Heart left ventricle (tissue), 16 donors: ENCODE data around the gene TRAPPC2. TPM values are rescaled to one million over a fixed set of nuclear protein-coding genes. Genes with fewer than 3 reads are reported as not detected.
A peak's percentile ranks its signal among the peaks of the same experiment; 100 is the strongest.

ENCODE experiments used
- ATAC-seq, 4 donors: fragments of 200-7000 bp; cut with Tn5 transposase; one replicate each; pipeline ENCODE4 v1.9.1; 2020 to 2022; ENCODE audit warnings: moderate library complexity in 4 of 4, mild to moderate bottlenecking in 3 of 4, moderate number of reproducible peaks in 1 of 4
- DNase-seq, 5 donors: peaks; one replicate each; pipeline ENCODE4 v3.0.0-alpha.2; 2020
- H3K27ac ChIP-seq, 12 donors: fragments of 200-600 bp; sonication (generic) in 4 of 12; one replicate each; pipeline versions ENCODE4 v1.5.0 to v1.8.0; 2016 to 2022; ENCODE audit warnings: mild to moderate bottlenecking in 2 of 12
- H3K27me3 ChIP-seq, 9 donors: fragments of 200-600 bp; sonication (generic) in 2 of 9; one replicate each; pipeline versions ENCODE4 v1.5.1 to v1.8.0; 2016 to 2022; ENCODE audit warnings: mild to moderate bottlenecking in 3 of 9
- H3K36me3 ChIP-seq, 9 donors: fragments of 200-600 bp; sonication (generic) in 2 of 9; one replicate each; pipeline versions ENCODE4 v1.5.0 to v1.8.0; 2018 to 2022; ENCODE audit warnings: mild to moderate bottlenecking in 2 of 9
- H3K4me1 ChIP-seq, 12 donors: fragments of 200-600 bp; sonication (generic) in 4 of 12; one replicate each; pipeline versions ENCODE4 v1.5.0 to v1.8.0; 2016 to 2022; ENCODE audit warnings: mild to moderate bottlenecking in 3 of 12
- H3K4me3 ChIP-seq, 12 donors: fragments of 200-600 bp; sonication (generic) in 4 of 12; one replicate each; pipeline versions ENCODE4 v1.5.0 to v1.8.0; 2017 to 2022; ENCODE audit warnings: mild to moderate bottlenecking in 9 of 12, moderate library complexity in 4 of 12
- H3K9me3 ChIP-seq, 12 donors: fragments of 200-600 bp; sonication (generic) in 4 of 12; one replicate each; pipeline versions ENCODE4 v1.5.0 to v1.8.0; 2016 to 2022; ENCODE audit warnings: mild to moderate bottlenecking in 1 of 12
- POLR2A ChIP-seq, 2 donors: fragments of 450-650 bp; IDR thresholded peaks; one replicate each; pipeline ENCODE4 v1.6.1; 2017; ENCODE audit warnings: antibody characterized with exemption in 2 of 2, mild to moderate bottlenecking in 2 of 2, moderate library complexity in 2 of 2
- WGBS, 4 donors: extraction: QIAGEN DNeasy Blood & Tissue Kit in 2 of 4; methylation state at CpG; one replicate each; pipeline versions ENCODE4 v1.1.5 to v1.1.7; 2013 to 2018; 5-methylcytosine and 5-hydroxymethylcytosine counted together
- intact Hi-C, 10 donors: fragments of 100-400 bp; cut with DNase I; formaldehyde crosslinking; loops; one replicate each; pipeline versions ENCODE4 v1.11.1 to v1.14.2; 2022
- polyA plus RNA-seq, 2 donors: library from polyadenylated mRNA; stranded (reverse); fragments of 200-250 nt; gene quantifications; one replicate each; pipeline ENCODE4 v1.2.3, GENCODE V29; 2013
- total RNA-seq, 9 donors: library from RNA; depleted of rRNA in 2 of 9; stranded (reverse); fragments of >200 nt in 2 of 9; fragmentation: NEBNext Ultra II Directional in 3 of 9; extraction: Animal tissue kit (Norgen Biotek cat#: 25700) in 3 of 9; gene quantifications; one replicate each; pipeline versions ENCODE4 v1.1.0 to v1.2.4, GENCODE V29; 2016 to 2023
- TF ChIP-seq, protein P1 (sequence below), 12 donors: fragments of 200-600 bp; sonication (generic) in 4 of 12; IDR thresholded peaks; one replicate each; pipeline versions ENCODE4 v1.5.0 to v1.8.0; 2018 to 2022; ENCODE audit warnings: antibody characterized with exemption in 12 of 12, mild to moderate bottlenecking in 5 of 12
- donor health status: ischemic (EF 13 %, LVEDD 7.1; RV severe dilation, severe dysfunction).
- donor health status: healthy with polysubstance abuse.
- donor health status: DM: no; HTN: yes; CAD: no.
- donor health status: DM: no; HTN: no; CAD: no.
- donor health status: ischemic (EF 25% LVEDD 6.9; RV normal size, moderate dysfunction).
- donor health status: ischemic (EF 25% LVEDD 5.7; RV mildly dilated, moderate dysfunction).
- donor health status: healthy.
- donor health status: DM: yes; HTN: yes; CAD: no.
- donor health status: ischemic (EF 35%, LVEDD 5.7; RV mildly dilated, moderate dysfunction).
- donor health status: nonischemic (EF 11% LVEDD 7.7; RV severe dilation, severe dysfunction).
- donor health status: DM: yes; HTN: yes; CAD: no.
- donor health status: PGD.
- donor health status: ischemic (EF 29% LVEDD 5.4; RV normal size, mild dysfunction).
- donor health status: nonischemic (EF 23%, LVEDD 6.1; RV moderate dilation, normal function).

The TRAPPC2 gene
- total and polyA plus RNA-seq, 11 donors = 3.5 to 11.1 (median 5.2) TPM

DNA sequence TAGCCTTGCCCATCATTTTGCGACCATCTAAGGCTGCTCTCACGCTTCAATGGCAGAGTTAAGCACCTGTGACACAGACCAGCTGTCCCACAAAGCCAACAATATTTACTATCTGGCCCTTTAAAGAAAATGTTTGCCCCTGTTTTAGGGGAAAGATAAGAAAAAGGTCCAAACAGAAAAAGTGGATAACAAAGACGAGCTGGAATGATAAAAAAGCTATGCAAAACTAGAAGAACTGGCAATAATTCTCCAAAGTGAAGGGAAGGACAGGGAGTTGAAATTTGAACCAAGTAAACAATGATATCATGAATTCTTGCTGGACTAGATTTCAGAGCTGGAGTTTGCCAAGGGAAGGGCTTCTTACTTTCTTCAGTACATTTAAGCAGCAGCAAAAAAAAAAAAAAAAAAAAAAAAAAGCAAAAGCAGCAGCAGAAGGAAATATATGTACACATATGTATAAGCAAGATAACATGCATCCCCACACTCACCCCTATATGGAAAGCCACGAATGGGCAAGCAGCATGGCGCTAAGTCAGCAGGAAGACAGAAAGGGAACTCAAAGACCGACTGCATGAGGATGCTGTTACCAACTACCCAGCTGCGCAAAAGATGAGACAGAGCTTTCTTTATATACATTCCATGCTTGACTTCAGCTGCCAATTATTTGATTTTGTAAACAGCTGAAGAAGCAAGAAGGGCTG lies 12.5 kb downstream of the TRAPPC2 start:
- peak overlapping the region in 1 of 12 donors; percentile 57 for H3K27ac ChIP-seq
- TF ChIP-seq, protein P1, sequence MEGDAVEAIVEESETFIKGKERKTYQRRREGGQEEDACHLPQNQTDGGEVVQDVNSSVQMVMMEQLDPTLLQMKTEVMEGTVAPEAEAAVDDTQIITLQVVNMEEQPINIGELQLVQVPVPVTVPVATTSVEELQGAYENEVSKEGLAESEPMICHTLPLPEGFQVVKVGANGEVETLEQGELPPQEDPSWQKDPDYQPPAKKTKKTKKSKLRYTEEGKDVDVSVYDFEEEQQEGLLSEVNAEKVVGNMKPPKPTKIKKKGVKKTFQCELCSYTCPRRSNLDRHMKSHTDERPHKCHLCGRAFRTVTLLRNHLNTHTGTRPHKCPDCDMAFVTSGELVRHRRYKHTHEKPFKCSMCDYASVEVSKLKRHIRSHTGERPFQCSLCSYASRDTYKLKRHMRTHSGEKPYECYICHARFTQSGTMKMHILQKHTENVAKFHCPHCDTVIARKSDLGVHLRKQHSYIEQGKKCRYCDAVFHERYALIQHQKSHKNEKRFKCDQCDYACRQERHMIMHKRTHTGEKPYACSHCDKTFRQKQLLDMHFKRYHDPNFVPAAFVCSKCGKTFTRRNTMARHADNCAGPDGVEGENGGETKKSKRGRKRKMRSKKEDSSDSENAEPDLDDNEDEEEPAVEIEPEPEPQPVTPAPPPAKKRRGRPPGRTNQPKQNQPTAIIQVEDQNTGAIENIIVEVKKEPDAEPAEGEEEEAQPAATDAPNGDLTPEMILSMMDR (IDR thresholded peaks at IDR 0.05) = no peak
- no peak for TF ChIP-seq POLR2A (IDR thresholded peaks at IDR 0.05)
- H3K27me3 ChIP-seq = no peaks in the 10 kb centered on the region
- H3K36me3 ChIP-seq = peaks cover 0 to 17% (median 0%) of the 10 kb centered on the region in 9 donors
- WGBS, 4 donors = 48 to 59% (median 56%) methylated on average over 7 of the region's 7 CpGs
- H3K4me1 ChIP-seq = peaks cover 0 to 25% (median 1%) of the 10 kb centered on the region in 12 donors
- intact Hi-C loops = no loop called here
- H3K4me3 ChIP-seq = no peak overlapping the region
- DNase-seq (no peak), ATAC-seq (no peak)
- H3K9me3 ChIP-seq = no peaks in the 10 kb centered on the region

DNA sequence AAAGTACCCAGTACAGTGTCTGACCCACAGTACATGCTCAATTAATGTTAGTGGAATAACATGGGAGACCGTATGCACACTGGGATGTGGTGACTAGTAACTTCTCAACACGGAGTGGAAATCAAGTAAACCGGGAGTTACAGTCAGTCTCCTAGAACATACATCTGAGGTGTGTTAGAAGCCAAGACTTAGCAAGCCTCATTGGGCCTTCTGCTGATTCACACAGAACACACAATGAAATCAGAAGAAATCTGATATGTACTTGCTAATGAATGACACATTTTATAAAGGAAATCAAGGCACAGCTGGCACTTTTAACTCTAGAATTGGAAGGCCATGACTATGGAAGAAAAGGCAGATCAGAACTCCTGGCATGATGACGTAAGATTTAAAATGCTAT lies 13.0 kb downstream of the TRAPPC2 start:
- Histone ChIP-seq H3K4me1 (peaks cover 0 to 25% (median 1%) of the 10 kb centered on the region in 12 donors), H3K27me3 (no peaks in the 10 kb centered on the region), H3K4me3 (no peak overlapping the region), H3K27ac (peak overlapping the region in 1 of 12 donors; percentile 57), H3K9me3 (no peaks in the 10 kb centered on the region), H3K36me3 (peaks cover 0 to 20% (median 2%) of the 10 kb centered on the region in 9 donors)
- no peak for ATAC-seq
- DNase-seq = no peak
- TF ChIP-seq, protein P1 (IDR thresholded peaks at IDR 0.05) = no peak
- no peak for TF ChIP-seq POLR2A (IDR thresholded peaks at IDR 0.05)
- intact Hi-C loops = no loop called here
- 79 to 92% (median 84%) methylated on average over 4 of the region's 4 CpGs for WGBS, 4 donors

DNA sequence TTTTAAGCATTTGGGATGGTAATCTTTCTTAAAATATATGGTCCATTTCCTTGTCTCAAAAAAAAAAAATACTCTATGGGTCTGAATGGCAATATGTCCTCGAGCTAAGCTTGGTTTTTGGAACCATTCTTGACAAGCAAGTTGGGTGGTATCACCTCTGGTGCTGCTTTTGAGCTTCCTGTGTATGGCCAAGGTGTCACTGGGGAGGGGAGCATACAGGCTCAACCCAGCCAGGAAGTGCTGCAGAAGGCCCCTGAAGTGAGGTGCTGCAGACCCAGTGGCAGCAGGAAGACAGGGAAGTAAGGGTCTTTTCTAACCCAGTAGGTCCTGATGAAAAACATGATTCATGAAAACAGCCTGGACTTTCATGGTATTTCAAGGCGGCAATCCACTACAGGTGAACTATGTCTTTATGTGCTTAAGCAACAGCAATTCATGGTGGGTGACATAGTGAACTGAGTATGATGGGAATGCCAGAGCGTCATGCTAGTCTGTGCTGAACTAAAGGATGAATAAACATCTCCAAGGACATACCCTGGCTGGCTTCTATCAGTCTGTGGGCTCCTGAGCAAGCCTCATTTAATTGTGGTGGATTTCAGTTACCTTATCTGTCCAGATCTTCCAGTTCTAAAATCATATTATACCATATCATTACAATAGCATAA lies 15.1 kb downstream of the TRAPPC2 start:
- Histone ChIP-seq H3K4me3 (no peak overlapping the region), H3K27me3 (no peaks in the 10 kb centered on the region), H3K9me3 (no peaks in the 10 kb centered on the region), H3K4me1 (peaks cover 0 to 25% (median 1%) of the 10 kb centered on the region in 12 donors), H3K27ac (peak overlapping the region in 1 of 12 donors; percentile 29), H3K36me3 (peaks cover 0 to 40% (median 22%) of the 10 kb centered on the region in 9 donors)
- peak in 1 of 4 donors; percentile 28 for ATAC-seq
- intact Hi-C loops = no loop called here
- no peak for DNase-seq
- WGBS, 4 donors = 71 to 90% (median 84%) methylated on average over 3 of the region's 3 CpGs
- TF ChIP-seq, protein P1 (IDR thresholded peaks at IDR 0.05) = no peak
- TF ChIP-seq POLR2A (IDR thresholded peaks at IDR 0.05) = no peak
